Measurements from ENCODE around the gene PI4KB. TPM values are rescaled to one million over a fixed set of nuclear protein-coding genes. Genes with fewer than 3 reads are reported as not detected.
A peak's percentile ranks its signal among the peaks of the same experiment; 100 is the strongest.

The PI4KB gene
- total RNA-seq, 3 donors from 2014 or later = 59.2 to 91.8 (median 69.8) TPM

GRCh38 chr1:151327903-151328674 lies 873 bp upstream of the PI4KB start:
- H3K27me3 ChIP-seq = no peaks in the 10 kb centered on the region
- H3K27ac ChIP-seq = peak overlapping the region; percentile 89 to 91
- intact Hi-C loops (cut with DNase I; ENCODE audit: low total_unique reads) = no loop called here
- no peaks in the 10 kb centered on the region for H3K4me1 ChIP-seq
- no peaks in the 10 kb centered on the region for H3K36me3 ChIP-seq
- DNase-seq (ENCODE audit: low spot score in 2 of 2) = no peak
- peak overlapping the region; percentile 68 to 92 (median 80) for H3K4me3 ChIP-seq
- TF ChIP-seq CTCF (IDR thresholded peaks at IDR 0.05) (no peak), POLR2AphosphoS5 (IDR thresholded peaks at IDR 0.05) (no peak), POLR2A (IDR thresholded peaks at IDR 0.05) (no peak)
- H3K9me3 ChIP-seq = no peaks in the 10 kb centered on the region

GRCh38 chr1:151326619-151327222 lies 495 bp downstream of the PI4KB start:
- no peak for DNase-seq (ENCODE audit: low spot score in 2 of 2)
- intact Hi-C loops (cut with DNase I; ENCODE audit: low total_unique reads) = no loop called here
- H3K36me3 ChIP-seq = no peaks in the 10 kb centered on the region
- peak overlapping the region; percentile 68 to 92 (median 80) for H3K4me3 ChIP-seq
- TF ChIP-seq CTCF (IDR thresholded peaks at IDR 0.05) (no peak), POLR2AphosphoS5 (IDR thresholded peaks at IDR 0.05) (no peak), POLR2A (IDR thresholded peaks at IDR 0.05) (no peak)
- no peaks in the 10 kb centered on the region for H3K9me3 ChIP-seq
- H3K27me3 ChIP-seq = no peaks in the 10 kb centered on the region
- no peaks in the 10 kb centered on the region for H3K4me1 ChIP-seq
- H3K27ac ChIP-seq = peak overlapping the region; percentile 89 to 91

- no peak for DNase-seq (ENCODE audit: low spot score in 2 of 2)
- Histone ChIP-seq H3K27me3 (no peaks in the 10 kb centered on the region), H3K9me3 (no peaks in the 10 kb centered on the region), H3K27ac (peak overlapping the region; percentile 89 to 91), H3K4me3 (peak overlapping the region; percentile 68 to 92 (median 80)), H3K4me1 (no peaks in the 10 kb centered on the region), H3K36me3 (no peaks in the 10 kb centered on the region)
- TF ChIP-seq POLR2A (IDR thresholded peaks at IDR 0.05) = no peak
- TF ChIP-seq CTCF (IDR thresholded peaks at IDR 0.05) = no peak
- TF ChIP-seq POLR2AphosphoS5 (IDR thresholded peaks at IDR 0.05) = no peak
- intact Hi-C loops (cut with DNase I; ENCODE audit: low total_unique reads) = no loop called here
These were observed 1.4 kb downstream of the PI4KB start for GRCh38 chr1:151325646-151326429.

GRCh38 chr1:151325231-151325630 lies 2.0 kb downstream of the PI4KB start:
- H3K36me3 ChIP-seq = no peaks in the 10 kb centered on the region

More at GRCh38 chr1:151325231-151325630, 2.0 kb downstream of the PI4KB start:
- Histone ChIP-seq H3K9me3 (no peaks in the 10 kb centered on the region), H3K4me3 (peak overlapping the region in 1 of 3 donors; percentile 80), H3K27ac (no peak overlapping the region), H3K4me1 (no peaks in the 10 kb centered on the region), H3K27me3 (no peaks in the 10 kb centered on the region)
- intact Hi-C loops (cut with DNase I; ENCODE audit: low total_unique reads) = no loop called here
- DNase-seq (ENCODE audit: low spot score in 2 of 2) = no peak
- TF ChIP-seq CTCF (IDR thresholded peaks at IDR 0.05) (no peak), POLR2A (IDR thresholded peaks at IDR 0.05) (no peak), POLR2AphosphoS5 (IDR thresholded peaks at IDR 0.05) (no peak)

All from breast epithelium (tissue), 4 donors.